Activated gamma-delta T cell (primary cell): ENCODE results near the gene ABCA6.

ENCODE experiments used
- DNase-seq: peaks from one replicate; lab custom pipeline; 2025; lab: John Stamatoyannopoulos, UW

The ABCA6 gene

DNA sequence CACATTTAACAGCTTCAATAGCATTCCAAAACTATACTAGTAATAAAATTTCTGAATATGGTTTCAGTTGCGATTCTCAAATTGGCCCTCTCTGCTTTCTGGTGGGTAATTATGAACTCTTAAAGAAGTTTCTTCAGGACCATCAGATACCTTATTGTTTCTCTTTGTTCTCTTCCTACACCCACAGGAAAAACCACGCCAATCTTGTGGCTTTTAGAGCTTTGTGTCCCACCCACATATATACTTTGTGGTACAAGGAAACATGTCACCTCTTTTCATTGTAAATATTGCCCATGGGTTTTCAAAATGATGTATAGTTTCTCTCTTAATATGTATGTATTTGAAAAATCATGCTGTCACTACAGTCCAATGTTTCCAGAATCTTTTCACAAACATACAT, 93.1 kb downstream of the ABCA6 start:
- DNase-seq = no peak

DNA sequence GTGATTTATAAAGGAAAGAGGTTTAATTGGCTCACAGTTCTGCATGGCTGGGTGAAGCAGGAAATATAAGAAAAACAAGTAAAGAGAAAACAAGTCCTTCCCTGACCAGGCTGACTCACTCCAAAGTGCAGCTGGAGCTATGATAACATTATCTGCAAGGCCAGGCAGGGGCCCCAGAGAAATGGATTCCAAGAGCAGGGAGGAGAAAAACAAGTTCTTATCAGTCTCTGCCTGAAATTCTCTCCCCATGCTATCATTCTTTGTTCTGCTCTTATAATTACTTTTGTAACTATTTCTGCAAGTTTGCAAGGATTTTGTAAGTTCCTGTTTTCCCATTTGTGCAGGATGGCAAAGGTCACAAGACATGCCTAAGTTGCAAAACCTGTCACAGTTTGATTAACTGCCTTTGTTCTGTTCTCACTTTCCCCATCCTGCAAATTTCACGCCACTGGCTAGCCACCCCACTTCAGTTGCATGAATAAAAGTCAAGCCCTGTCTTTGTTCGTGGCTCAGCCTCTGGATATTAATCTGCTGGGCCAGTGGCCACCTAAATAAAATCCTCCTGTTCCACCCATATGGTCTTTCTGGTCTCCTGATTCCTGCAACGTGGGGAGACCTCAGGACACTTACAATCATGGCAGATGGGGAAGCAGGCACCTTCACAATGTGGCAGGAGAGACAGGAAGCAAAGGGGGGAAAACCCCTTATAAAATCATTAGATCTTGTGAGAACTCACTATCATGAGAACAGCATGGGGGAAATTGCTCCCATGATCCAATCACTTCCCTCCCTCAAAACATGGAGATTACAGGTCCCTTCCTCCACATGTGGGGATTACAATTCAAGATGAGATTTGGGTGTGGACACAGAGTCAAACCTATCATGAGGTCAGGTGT, 94.1 kb downstream of the ABCA6 start:
- no peak for DNase-seq

DNA sequence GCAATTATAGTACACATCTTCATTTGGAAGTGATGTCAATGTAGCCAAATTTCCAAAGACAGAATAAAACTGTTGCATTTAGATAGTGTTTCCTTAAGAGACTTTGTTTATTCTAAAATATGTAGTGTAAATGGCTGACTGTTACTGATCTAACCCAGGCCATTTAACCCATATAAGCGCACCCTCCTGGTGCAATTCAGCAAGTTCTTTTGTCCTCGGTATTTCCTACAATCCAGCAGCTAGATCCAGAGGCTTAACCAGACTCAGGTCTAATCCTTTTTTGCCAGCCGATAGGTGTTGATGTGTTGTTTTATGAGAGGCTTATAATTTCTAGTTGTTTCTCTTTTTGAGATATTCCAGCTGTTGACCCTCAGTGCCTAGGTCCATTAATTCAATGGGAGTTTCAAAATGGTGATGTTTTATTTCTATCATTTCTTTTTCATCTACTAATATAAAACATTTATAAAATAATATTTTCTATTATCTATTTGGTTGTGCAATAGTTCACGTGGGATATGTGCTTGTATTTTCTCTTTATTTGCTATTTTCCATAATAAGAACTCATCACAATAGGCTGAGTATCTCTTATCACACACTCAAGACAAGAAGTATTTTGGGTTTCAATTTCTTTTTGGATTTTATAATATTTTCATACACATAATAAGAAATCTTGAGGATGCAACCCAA, 95.4 kb downstream of the ABCA6 start:
- no peak for DNase-seq

DNA sequence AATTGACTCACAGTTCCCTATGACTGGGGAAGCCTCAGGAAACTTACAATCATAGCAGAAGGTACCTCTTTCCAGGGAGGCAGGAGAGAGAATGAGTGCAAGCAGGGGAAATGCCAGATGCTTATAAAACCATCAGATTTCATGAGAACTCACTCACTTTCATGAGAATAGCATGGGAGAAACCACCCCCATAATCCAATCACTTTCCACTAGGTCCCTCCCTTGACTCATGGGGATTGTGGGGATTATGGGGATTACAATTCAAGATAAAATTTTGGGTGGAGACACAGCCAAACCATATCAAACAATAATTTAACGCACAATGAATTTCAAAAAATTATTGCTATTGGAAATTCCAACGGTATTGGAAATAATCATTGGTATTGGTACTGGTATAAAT, 96.0 kb downstream of the ABCA6 start:
- no peak for DNase-seq

DNA sequence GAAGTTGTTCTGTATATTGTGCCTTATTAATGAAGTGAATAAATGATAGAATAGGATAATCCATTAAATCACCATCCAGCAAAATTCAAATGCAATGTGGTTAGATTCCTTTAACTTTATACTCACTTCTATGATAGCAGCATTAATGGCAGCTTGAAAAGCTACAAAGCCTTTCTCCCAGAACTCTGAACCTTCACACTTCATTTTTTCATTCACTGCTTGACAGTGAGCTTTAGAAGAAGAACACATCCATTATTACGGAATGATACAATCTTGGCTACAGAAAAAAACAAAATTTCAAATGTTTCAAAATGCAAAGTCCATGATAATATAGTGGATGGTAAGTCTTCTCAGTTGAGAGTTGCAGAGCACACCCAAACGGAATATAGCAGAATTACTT, 97.3 kb downstream of the ABCA6 start:
- no peak for DNase-seq

DNA sequence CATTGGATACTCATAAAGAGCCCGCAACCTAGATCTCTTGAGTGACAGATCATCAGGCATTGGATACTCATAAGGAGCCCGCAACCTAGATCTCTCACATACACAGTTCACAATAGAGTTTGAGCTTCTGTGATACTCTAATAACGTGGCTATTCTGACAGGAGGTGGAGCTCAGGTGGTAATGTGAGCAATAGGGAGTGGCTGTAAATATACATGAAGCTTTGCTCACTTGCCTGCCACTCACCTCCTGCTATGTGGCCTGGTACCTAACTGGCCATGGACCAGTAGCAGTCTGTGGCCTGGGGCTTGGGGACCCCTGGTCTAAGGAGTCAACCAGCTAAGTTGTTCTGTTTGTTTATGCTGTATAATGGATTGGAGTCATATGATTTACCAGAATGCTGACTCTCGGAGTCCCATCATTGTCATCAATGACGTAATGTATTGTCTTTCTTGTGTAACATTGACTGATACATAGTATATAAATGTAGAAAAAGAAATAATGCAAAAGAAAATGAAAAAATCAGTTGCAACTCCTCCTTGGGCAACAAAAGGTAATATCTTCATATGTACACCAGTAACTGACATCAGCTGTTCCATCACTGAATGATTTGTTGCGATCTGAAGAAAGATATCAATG, 98.5 kb downstream of the ABCA6 start:
- DNase-seq = no peak

DNA sequence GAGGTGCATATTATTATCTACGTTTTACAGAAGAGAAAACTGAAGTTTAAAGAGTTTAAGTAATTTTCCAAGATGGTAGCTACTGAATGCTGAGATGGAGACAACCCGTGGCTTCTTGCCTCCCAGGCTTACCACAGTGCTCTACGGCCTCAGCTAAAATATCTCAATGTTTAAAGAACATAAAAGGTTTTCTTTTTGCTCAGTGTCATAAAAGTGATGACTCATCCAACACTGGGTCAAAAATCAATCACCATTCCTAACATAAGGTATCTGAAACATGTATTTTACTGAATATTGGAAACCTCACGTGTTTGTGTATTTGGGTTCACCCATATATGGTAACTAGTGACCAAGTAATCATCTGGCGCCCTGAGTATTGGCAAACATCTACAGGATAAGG, 99.4 kb downstream of the ABCA6 start:
- no peak for DNase-seq

DNA sequence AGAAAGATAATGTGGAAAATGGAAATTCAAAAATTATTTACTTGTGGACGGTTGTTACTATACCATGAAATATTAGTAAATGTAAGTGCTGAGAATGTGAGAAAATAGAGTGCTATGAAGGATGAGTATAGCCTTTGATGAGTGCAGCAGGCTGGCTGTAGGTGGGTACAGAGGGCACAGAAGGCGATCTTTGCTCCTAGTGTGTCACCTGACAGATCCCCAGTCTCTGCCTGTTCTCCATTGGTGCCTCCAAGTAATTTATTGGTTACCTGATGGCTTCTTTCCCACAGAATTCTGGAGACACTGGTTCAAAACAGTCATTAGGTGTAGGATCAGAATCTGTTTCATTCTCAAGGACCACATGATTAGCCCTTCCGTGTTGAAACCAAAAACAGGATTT, 109.9 kb downstream of the ABCA6 start:
- DNase-seq = no peak

DNA sequence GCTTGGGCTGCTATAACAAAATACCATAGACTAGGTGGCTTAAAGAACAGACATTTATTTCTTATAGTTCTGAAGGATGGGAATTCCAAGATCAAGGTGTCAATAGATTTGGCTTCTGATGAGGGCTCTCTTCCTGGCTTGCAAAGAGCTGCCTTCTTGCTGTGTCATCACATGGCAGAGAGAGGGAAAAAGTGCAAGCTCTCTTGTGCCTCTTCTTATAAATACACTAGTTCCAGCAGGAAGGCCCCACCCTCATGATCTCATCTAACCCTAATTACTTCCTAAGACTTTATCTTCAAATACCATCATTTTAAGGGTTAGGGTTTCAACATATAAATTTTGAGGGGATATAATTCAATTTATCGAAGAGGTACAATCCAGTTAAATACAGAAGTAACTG, 111.5 kb downstream of the ABCA6 start:
- DNase-seq = no peak
